ENCODE data around the gene FYB2. TPM values are rescaled to one million over a fixed set of nuclear protein-coding genes. Genes with fewer than 3 reads are reported as not detected.

FYB2 gene, protein sequence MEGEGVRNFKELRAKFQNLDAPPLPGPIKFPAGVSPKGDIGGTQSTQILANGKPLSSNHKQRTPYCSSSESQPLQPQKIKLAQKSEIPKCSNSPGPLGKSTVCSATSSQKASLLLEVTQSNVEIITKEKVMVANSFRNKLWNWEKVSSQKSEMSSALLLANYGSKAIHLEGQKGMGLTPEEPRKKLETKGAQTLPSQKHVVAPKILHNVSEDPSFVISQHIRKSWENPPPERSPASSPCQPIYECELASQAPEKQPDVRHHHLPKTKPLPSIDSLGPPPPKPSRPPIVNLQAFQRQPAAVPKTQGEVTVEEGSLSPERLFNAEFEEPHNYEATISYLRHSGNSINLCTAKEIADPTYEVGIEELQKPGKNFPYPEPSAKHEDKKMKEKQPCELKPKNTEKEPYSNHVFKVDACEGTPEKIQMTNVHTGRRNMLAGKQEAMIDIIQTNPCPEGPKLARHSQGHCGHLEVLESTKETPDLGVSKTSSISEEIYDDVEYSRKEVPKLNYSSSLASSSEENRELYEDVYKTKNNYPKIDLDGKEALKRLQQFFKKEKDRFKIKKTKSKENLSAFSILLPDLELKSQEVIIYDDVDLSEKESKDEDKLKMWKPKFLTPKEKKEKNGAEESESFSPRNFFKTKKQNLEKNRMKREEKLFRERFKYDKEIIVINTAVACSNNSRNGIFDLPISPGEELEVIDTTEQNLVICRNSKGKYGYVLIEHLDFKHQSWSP
- total RNA-seq, result not detected in 2 replicates
- long read RNA-seq, result 0 reads

DNA sequence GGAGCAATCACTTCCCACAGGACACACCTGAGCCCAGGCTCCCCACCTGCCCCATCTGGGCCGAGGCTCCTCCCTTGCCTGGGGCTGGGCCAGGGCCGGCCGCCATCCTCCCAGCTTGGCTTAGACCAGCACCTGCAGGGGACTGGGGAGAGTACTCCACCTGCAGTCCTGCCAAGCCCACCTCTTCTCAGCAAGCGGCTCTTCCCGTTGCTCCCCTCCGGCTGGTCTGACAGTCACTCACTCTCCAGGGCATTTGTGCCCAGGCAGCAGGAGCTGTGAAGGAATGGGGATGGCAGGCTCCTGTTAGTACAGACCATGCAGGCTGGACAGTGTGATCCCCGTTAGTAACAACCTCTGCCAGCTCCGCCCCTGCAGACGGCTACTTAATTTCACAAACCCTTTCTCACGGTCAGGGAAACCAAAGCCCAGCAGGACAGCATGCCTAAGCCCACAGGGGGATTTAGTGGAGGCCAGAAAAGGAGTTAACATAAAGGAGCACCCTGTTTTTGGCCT, at the start of gene FYB2:
Gene FYB2 (minus strand): TSS at position 18 of the 513 bp plus-strand sequence. CDS start 114 bp downstream, outside the sequence.
- no peak within 1 kb of the TSS for H3K27ac Mint-ChIP-seq (ENCODE audit: unreplicated experiment)
- TF ChIP-seq, protein P1, sequence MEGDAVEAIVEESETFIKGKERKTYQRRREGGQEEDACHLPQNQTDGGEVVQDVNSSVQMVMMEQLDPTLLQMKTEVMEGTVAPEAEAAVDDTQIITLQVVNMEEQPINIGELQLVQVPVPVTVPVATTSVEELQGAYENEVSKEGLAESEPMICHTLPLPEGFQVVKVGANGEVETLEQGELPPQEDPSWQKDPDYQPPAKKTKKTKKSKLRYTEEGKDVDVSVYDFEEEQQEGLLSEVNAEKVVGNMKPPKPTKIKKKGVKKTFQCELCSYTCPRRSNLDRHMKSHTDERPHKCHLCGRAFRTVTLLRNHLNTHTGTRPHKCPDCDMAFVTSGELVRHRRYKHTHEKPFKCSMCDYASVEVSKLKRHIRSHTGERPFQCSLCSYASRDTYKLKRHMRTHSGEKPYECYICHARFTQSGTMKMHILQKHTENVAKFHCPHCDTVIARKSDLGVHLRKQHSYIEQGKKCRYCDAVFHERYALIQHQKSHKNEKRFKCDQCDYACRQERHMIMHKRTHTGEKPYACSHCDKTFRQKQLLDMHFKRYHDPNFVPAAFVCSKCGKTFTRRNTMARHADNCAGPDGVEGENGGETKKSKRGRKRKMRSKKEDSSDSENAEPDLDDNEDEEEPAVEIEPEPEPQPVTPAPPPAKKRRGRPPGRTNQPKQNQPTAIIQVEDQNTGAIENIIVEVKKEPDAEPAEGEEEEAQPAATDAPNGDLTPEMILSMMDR (IDR thresholded peaks at IDR 0.05), result no peak
- H3K36me3 Mint-ChIP-seq (ENCODE audit: unreplicated experiment), result peaks cover 5% of the 10 kb centered on the region
- H3K4me1 Mint-ChIP-seq (ENCODE audit: unreplicated experiment), result peaks cover 29% of the 10 kb centered on the region
- no peak for DNase-seq (ENCODE audit: extremely low spot score, unreplicated experiment)
- H3K4me3 Mint-ChIP-seq (ENCODE audit: unreplicated experiment), result no peak within 1 kb of the TSS
- peaks cover 4% of the 10 kb centered on the region for H3K27me3 Mint-ChIP-seq (ENCODE audit: unreplicated experiment)
- H3K9me3 Mint-ChIP-seq (ENCODE audit: unreplicated experiment), result peaks cover 5% of the 10 kb centered on the region

DNA sequence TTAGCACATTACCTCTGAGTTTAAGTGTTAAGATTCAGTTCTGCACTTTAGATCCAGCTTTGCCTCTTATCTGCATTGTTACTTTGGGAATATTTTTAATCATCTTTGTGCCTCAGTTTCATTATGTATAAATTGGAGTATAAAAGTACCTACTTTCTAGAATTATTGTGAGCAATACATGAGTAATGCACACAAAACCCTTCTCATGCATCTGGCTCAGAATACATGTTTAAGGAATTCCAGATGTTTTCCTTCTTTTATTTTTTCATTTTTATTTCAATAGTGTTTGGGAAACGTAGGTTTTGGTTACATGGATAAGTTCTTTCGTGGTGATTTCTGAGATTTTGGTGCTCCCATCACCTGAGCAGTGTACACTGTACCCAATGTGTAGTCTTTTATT, 49.6 kb upstream of the FYB2 start:
- Mint-ChIP-seq H3K4me3 (ENCODE audit: unreplicated experiment) (no peak overlapping the region), H3K27me3 (ENCODE audit: unreplicated experiment) (peaks cover 7% of the 10 kb centered on the region), H3K9me3 (ENCODE audit: unreplicated experiment) (peaks cover 6% of the 10 kb centered on the region), H3K4me1 (ENCODE audit: unreplicated experiment) (no peaks in the 10 kb centered on the region), H3K36me3 (ENCODE audit: unreplicated experiment) (no peaks in the 10 kb centered on the region), H3K27ac (ENCODE audit: unreplicated experiment) (no peak overlapping the region)
- TF ChIP-seq, protein P1 (IDR thresholded peaks at IDR 0.05), result no peak
- no peak for DNase-seq (ENCODE audit: extremely low spot score, unreplicated experiment)

DNA sequence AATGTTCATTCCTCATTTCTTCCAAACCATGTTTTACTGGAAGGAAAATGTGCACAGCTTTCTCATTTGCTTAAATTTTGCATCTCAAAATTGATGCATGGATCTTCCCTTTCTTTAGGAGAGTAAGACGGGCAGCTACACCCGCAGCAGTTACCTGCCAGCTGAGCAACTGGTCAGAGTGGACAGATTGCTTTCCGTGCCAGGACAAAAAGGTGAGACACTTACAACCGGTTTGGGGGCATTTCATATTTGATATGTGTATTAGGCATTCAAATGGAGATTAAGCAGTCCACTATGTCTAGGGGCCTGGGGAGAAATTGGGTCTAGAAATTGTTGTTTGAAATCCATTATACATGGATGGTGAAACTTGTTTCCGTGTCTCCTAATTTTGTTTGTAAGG, 48.3 kb upstream of the FYB2 start:
- Mint-ChIP-seq H3K9me3 (ENCODE audit: unreplicated experiment) (peaks cover 6% of the 10 kb centered on the region), H3K27ac (ENCODE audit: unreplicated experiment) (no peak overlapping the region), H3K36me3 (ENCODE audit: unreplicated experiment) (no peaks in the 10 kb centered on the region), H3K4me1 (ENCODE audit: unreplicated experiment) (no peaks in the 10 kb centered on the region), H3K4me3 (ENCODE audit: unreplicated experiment) (no peak overlapping the region), H3K27me3 (ENCODE audit: unreplicated experiment) (peaks cover 2% of the 10 kb centered on the region)
- TF ChIP-seq, protein P1 (IDR thresholded peaks at IDR 0.05), result no peak
- no peak for DNase-seq (ENCODE audit: extremely low spot score, unreplicated experiment)

DNA sequence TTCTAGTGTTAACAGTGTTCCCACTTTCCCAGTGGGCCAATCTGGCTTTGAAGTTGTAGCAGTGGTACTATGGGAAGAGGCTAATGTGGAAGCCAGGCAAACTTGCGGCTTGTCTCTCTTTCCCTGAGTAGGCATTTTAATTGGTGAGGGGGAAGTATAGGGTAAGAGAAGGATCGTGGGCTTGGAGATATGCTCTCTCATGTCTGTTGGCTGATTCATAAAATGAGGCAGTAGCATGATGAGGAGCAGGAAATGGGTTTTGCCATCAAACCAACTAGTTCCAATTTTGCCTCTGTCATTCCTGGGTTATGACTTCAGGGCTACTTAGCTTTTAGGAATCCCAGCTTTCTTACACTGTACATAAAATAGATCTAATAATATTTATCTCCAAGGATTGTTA, 47.5 kb upstream of the FYB2 start:
- H3K4me3 Mint-ChIP-seq (ENCODE audit: unreplicated experiment), result no peak overlapping the region
- peaks cover 6% of the 10 kb centered on the region for H3K9me3 Mint-ChIP-seq (ENCODE audit: unreplicated experiment)
- H3K27ac Mint-ChIP-seq (ENCODE audit: unreplicated experiment), result no peak overlapping the region
- no peaks in the 10 kb centered on the region for H3K36me3 Mint-ChIP-seq (ENCODE audit: unreplicated experiment)
- H3K4me1 Mint-ChIP-seq (ENCODE audit: unreplicated experiment), result no peaks in the 10 kb centered on the region
- TF ChIP-seq, protein P1 (IDR thresholded peaks at IDR 0.05), result no peak
- DNase-seq (ENCODE audit: extremely low spot score, unreplicated experiment), result no peak
- peaks cover 2% of the 10 kb centered on the region for H3K27me3 Mint-ChIP-seq (ENCODE audit: unreplicated experiment)

DNA sequence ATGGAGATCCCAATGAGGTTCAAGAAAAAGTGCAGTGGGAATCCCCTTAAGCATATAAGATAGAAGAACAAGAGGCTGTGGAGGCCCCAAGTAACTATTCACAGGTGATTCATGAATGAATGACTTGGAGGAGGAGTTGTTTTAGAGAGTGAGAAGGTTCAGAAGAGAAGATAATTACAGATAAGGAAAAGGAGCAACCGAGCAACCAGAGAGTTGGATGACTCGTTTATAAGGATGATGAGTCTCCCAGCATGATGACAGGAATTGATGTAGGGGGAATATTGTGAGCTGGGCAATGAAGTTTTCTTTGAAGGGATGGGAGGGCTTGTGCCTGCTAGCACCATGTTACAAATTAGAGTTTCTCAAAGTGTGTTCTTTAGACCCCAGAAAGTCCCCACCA, 45.2 kb upstream of the FYB2 start:
- Mint-ChIP-seq H3K27me3 (ENCODE audit: unreplicated experiment) (no peaks in the 10 kb centered on the region), H3K9me3 (ENCODE audit: unreplicated experiment) (peaks cover 6% of the 10 kb centered on the region), H3K4me3 (ENCODE audit: unreplicated experiment) (no peak overlapping the region), H3K36me3 (ENCODE audit: unreplicated experiment) (no peaks in the 10 kb centered on the region), H3K4me1 (ENCODE audit: unreplicated experiment) (no peaks in the 10 kb centered on the region), H3K27ac (ENCODE audit: unreplicated experiment) (no peak overlapping the region)
- TF ChIP-seq, protein P1 (IDR thresholded peaks at IDR 0.05), result no peak
- DNase-seq (ENCODE audit: extremely low spot score, unreplicated experiment), result no peak
